ENCODE results near the gene SS18L1.
A peak's percentile ranks its signal among the peaks of the same experiment; 100 is the strongest.

Gene SS18L1

GRCh38 chr20:62215991-62216635 is 72.5 kb downstream of the SS18L1 start:
- no peak for DNase-seq

GRCh38 chr20:62216636-62217566 is 73.3 kb downstream of the SS18L1 start:
- no peak for DNase-seq

GRCh38 chr20:62217913-62218773 is 74.6 kb downstream of the SS18L1 start:
- DNase-seq: no peak

GRCh38 chr20:62219101-62219991 is 75.8 kb downstream of the SS18L1 start:
- no peak for DNase-seq

- peak; percentile 34 for DNase-seq
These were observed 76.6 kb downstream of the SS18L1 start, which contains the start of gene HRH3 for GRCh38 chr20:62219992-62220665. HRH3 (minus strand) TSS chr20:62220278; CDS start chr20:62219970, 308 bp downstream.

GRCh38 chr20:62220666-62221568 is 77.3 kb downstream of the SS18L1 start:
- no peak for DNase-seq

- no peak for DNase-seq
These were observed 78.8 kb downstream of the SS18L1 start for GRCh38 chr20:62222266-62222850.

- DNase-seq: no peak
These were observed 79.4 kb downstream of the SS18L1 start for GRCh38 chr20:62222972-62223371.

- no peak for DNase-seq
These were observed 80.0 kb downstream of the SS18L1 start for GRCh38 chr20:62223571-62223970.

GRCh38 chr20:62224113-62224855 is 80.7 kb downstream of the SS18L1 start:
- no peak for DNase-seq

GRCh38 chr20:62225026-62225425 is 81.5 kb downstream of the SS18L1 start:
- no peak for DNase-seq

- no peak for DNase-seq
These were observed 82.5 kb downstream of the SS18L1 start for GRCh38 chr20:62225820-62226635.

GRCh38 chr20:62226707-62227590 is 83.4 kb downstream of the SS18L1 start:
- no peak for DNase-seq

GRCh38 chr20:62227591-62227976 is 84.0 kb downstream of the SS18L1 start:
- no peak for DNase-seq

GRCh38 chr20:62227977-62228958 is 84.7 kb downstream of the SS18L1 start:
- DNase-seq: no peak

- DNase-seq: no peak
These were observed 85.5 kb downstream of the SS18L1 start for GRCh38 chr20:62228982-62229545.

Data from activated CD4-positive, alpha-beta T cell treated with anti-CD3 and anti-CD28 coated beads, Interleukin-2, amount 50 U/mL, for 1 hour (primary cell).